HG02938 (cell line): Measurements from ENCODE around the gene FABP7.
"Not testable (repeated sequence)": the region's sequence is repeated elsewhere in the genome, so short reads cannot be mapped to it uniquely, and the experiment has no call there.

Source experiments
- ATAC-seq: cut with Tn5 transposase; IDR thresholded peaks from one replicate; pipeline ENCODE4 v1.9.1; 2021; ENCODE audit warnings: mild to moderate bottlenecking, moderate library complexity; ENCODE audit not compliant: unreplicated experiment

Gene FABP7

GRCh38 chr6:122779667-122780066, at the start of gene FABP7:
Gene FABP7 (plus strand): TSS chr6:122779716. CDS start chr6:122779795, 79 bp downstream.
- no peak for ATAC-seq

- ATAC-seq, result no peak
Measured at GRCh38 chr6:122730334-122730733, 49.2 kb upstream of the FABP7 start.

- ATAC-seq, result no peak
Measured at GRCh38 chr6:122730775-122731386, 48.6 kb upstream of the FABP7 start.

GRCh38 chr6:122733259-122733658, 46.3 kb upstream of the FABP7 start:
- no peak for ATAC-seq

DNA sequence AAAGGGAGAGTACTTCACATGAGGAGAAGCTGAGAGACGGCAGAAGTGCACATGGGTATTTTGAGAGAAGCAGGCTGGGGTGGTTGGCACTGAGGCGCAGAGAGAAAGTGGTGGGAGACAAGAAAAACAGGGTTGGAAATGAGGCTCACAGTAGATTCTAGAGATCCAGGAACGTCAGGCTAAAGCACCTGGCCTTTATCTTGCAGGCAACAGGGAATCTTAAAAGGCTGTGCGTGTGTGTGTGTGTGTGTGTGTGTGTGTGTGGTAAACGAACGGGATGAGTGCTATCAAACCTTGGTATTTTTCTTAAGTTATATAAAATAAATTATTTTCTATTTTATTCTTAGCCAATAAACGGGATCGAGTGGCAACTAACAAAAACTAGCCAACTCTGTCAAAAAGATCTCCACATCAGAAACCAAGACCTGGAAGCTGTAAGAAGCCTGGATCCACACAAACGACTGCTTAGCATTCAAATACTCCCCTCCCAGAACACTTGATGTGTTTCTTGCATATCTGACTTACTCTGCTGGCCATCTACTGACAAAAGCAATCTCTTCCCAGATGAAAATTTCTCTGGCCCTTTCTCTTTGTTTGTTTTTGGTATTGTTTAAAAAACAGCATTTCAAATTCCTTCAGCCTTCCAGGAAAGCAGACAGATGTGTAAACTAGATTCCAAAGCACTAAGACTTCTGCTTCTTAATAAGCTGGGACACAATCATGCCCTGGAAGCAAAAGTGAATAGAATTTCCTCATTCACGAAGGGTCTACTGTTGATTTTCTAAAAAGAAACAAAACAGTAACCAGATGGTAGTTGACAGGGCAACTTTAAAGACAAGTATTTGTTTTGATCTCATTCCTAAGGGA, 44.8 kb upstream of the FABP7 start:
- no peak for ATAC-seq

- ATAC-seq, result no peak
Measured at GRCh38 chr6:122735582-122735981, 43.9 kb upstream of the FABP7 start.

DNA sequence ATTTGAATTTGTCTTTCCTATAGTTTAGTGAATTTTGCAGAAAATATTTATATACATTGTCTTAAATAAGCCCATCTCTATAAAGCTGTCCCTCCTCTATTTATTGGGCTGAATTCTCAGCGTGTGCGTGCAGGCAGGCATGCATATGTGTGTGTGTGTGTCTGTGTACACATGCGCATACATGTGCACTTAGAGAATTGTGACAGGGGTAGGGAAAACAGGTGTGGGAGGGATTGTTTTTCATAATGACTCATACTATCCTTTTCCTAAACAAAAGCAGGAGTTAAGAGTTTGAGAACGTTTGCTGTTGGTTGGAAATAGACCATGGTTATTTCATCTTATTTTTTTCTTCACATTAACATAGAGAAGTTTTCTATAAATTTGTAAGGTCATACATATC, 43.4 kb upstream of the FABP7 start:
- ATAC-seq, result no peak

GRCh38 chr6:122736616-122737015, 42.9 kb upstream of the FABP7 start:
- no peak for ATAC-seq

DNA sequence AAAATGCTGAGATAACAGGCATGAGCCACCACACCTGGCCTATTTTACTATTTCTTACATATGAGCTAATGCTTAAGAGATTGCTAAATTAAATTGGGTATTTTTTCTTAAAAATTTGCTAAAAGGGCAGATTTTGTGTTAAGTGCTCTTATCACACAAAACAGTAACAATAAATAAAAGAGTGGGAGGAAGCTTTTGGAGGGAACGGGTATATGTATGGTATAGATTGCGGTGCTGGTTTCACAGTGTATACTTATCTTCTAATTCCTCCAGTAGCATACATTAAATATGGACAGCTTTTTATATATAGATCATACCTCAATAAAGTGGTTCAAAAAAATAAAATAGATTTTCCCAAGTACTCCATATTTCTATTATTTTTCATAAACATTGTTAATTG, 39.4 kb upstream of the FABP7 start:
- ATAC-seq, result no peak

- no peak for ATAC-seq
Measured at GRCh38 chr6:122740936-122741335, 38.6 kb upstream of the FABP7 start.

DNA sequence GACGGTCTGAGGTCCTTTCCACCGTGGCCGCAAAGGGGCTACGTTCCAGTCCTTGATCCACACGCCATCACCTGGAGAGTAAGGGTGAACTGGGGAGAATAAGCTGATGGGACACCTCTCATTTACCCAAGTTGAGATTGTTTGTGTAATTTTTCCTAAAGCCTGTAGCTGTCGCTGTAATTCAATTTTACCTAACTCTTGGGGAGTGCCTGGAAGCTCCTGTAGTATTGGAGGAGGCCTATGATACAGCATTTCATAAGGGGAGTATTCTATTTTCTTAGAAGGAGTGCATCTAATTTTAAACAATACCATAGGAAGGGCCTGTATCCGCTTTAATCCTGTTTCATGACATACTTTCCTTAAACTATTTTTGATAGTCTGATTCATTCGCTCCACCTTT, 35.3 kb upstream of the FABP7 start:
- not testable (repeated sequence) for ATAC-seq

GRCh38 chr6:122744856-122745255, 34.7 kb upstream of the FABP7 start:
- ATAC-seq, result not testable (repeated sequence)

DNA sequence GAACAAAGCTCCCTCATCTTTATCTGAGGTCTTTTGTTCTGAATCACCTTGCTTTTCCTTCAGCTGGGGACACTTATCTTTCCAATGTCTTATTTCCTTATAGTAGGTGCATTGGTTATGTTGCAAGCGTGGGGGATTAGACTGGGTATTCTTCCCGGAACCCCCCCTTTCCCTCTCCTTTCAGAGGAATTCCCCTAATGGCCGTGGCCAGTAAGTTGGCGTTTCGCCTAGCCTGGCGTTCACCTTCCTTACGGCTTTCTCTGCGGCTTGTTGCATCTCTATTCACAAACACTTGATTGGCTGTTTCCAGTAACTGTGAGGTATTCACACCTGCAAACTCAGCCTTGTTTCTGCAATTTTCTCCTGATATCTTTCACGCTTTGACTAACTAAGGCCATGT, 32.8 kb upstream of the FABP7 start:
- no peak for ATAC-seq

DNA sequence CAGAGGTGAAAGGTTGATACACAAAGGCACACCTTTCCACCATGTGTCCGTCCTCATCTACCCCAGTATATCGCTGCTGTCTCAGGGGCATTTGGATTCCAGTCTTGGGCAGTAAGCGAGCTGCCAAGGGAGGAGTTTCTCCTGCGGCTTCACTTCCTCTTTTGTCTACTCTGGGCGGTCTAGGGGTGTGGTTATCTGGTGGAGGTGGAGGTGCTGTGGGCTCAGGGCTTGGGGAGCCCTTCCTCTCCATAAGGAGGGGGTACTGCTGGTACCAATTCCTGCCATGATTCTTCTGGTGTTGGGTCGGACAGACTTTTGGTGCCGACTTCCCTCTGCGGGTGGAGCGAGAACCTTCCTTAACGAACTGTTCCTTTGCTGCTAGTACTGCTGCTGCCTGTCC, 31.9 kb upstream of the FABP7 start:
- no peak for ATAC-seq

DNA sequence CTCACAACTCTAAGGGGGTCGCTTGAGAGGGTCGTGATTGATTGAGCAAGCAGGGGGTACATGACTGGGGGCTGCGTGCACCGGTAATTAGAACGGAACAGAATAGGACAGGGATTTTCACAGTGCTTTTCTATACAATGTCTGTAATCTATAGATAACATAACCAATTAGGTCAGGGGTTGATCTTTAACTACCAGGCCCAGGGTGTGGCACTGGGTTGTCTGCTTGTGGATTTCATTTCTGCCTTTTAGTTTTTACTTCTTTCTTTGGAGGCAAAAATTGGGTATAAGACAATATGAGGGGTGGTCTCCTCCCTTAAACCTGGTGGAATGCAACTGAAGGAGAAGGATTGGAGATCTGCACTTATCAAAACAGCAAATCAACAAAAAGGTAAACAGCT, 30.6 kb upstream of the FABP7 start:
- not testable (repeated sequence) for ATAC-seq

GRCh38 chr6:122749451-122750050, 30.0 kb upstream of the FABP7 start:
- no peak for ATAC-seq

- peak; percentile 86 for ATAC-seq
Measured at GRCh38 chr6:122751326-122751725, 28.2 kb upstream of the FABP7 start.

DNA sequence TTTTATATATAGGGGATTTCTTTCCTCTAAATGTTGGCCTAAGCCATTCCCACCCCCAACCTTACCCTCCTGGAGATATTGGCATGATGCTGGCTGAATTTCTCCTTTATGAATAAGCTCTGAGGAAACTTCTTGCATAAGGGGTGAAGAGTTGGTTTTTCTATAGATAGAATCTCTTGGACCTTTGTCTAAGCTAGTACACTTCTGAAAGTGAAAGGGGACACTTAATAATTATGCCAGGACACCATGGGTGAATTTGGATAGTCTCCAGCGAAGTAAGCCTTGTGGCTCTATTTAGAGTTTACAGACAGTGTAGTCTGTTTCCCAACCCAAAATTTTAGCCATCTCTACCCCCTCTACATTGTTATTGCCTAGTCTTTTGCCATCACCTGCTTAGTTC, 27.1 kb upstream of the FABP7 start:
- ATAC-seq, result peak; percentile 17

- ATAC-seq, result no peak
Measured at GRCh38 chr6:122753000-122753687, 26.4 kb upstream of the FABP7 start.

GRCh38 chr6:122753688-122754056, 25.8 kb upstream of the FABP7 start:
- ATAC-seq, result no peak

DNA sequence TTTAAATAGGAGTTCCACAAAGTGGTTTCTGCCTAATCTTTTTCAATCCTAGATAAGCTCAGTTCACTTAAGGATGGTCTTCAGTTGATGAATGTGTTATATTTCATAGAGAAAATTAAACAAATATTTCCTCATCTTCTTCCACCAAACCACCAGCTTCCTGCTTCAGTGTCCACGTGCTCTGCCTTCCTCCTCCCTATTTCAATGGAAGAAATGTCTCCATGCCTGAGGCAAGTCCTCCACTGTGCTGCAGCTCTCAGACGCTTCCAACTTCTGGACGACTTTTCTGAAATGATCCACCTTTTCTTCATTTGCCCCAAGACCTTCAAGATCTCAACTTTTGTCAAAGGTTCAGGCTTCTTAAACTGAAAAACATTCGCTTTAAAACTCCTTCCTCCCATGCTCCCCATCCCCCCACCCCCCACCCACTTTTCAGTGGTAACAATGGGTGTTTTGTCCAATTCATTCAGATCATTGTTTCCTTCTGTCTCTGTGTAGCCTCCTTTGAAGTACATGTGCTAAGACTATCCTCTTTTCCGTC, 25.3 kb upstream of the FABP7 start:
- no peak for ATAC-seq
